ENCODE data around the gene NSRP1. TPM values are rescaled to one million over a fixed set of nuclear protein-coding genes. Genes with fewer than 3 reads are reported as not detected.

NSRP1 gene
- total and polyA plus RNA-seq, 2 of the 13 experiments (the other 11 are each of a cell fraction or from before 2014, with no cell fraction given): 7.0 to 14.3 TPM

DNA sequence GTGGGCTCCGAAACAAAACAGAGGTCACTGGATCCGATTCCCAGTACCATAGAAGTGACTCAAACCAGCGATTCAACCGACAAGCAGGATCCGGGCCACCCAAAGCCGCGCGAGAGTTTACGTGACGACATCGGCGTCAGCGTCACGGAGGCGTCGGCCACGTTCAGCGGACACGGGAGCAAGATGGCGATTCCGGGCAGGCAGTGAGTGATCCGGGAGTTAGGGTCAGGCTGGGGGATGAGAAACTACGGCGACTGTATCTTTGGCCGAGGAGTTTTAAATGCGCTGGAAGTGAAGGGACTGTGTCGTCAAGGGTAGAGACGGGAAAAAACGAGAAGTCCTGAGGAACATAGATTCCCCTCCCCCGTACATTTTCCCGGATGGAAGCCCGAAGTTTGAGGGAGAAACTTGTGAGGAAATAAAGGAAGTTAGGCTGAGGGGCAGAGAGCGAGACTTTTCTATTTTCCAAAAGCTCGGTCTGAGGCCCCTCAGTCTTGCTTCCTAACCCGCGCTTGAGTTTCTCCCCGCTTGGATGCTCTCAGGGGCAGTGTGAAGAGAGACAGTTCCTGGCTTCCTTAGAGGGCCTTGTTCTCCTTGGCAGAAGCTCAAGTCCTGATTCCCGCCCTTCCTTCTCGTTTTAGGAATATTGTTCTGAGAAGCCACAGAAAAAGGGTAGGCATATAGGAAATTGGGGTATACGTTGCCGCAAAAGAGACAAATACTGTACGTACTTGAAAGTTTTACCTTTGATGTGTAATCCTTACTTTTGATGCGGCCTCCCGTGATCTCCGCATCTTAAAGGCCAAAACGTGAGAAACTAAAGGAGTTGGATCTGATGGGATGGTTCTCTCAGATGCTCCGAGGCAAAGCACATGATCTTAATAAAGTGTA is at the start of gene NSRP1 (continued):
- TF ChIP-seq MAFG (CRISPR knock-in tag; IDR thresholded peaks at IDR 0.05) (no peak), ZNF644 (CRISPR knock-in tag; IDR thresholded peaks at IDR 0.05; ENCODE audit: low read depth) (peak; percentile 51), TEAD3 (CRISPR knock-in tag; optimal IDR thresholded peaks at IDR 0.05; ENCODE audit: borderline replicate concordance) (peak; percentile 77), EHMT2 (IDR thresholded peaks at IDR 0.05; ENCODE audit: borderline replicate concordance, low read depth, low read length) (no peak), SOX13 (IDR thresholded peaks at IDR 0.05) (peak; percentile 3; the same call in 1 of the 2 replicates), SOX13 (CRISPR knock-in tag; conservative IDR thresholded peaks at IDR 0.05 in 1 of 2, IDR thresholded peaks at IDR 0.05 in 1 of 2) (peak in 1 of 2 experiments; percentile 37; a peak in 2 of 4 replicates), ZNF337 (CRISPR knock-in tag; IDR thresholded peaks at IDR 0.05; ENCODE audit: borderline replicate concordance, low read depth) (no peak), ZBTB7A (CRISPR knock-in tag; IDR thresholded peaks at IDR 0.05) (no peak), KMT2A (CRISPR knock-in tag; IDR thresholded peaks at IDR 0.05) (peak; percentile 94), MATR3 (CRISPR knock-in tag; IDR thresholded peaks at IDR 0.05) (no peak), NFYC (CRISPR knock-in tag; IDR thresholded peaks at IDR 0.05) (0 out of 2 replicates have a peak, but pooled peaks have one; percentile 20), MED13 (CRISPR knock-in tag; IDR thresholded peaks at IDR 0.05) (no peak; the same call in 1 of the 2 replicates), ZNF33B (CRISPR knock-in tag; IDR thresholded peaks at IDR 0.05) (peak; percentile 73; the same call in 1 of the 2 replicates), CAMTA2 (CRISPR knock-in tag; IDR thresholded peaks at IDR 0.05; ENCODE audit: borderline replicate concordance) (no peak; the same call in 1 of the 2 replicates), ZNF430 (CRISPR knock-in tag; IDR thresholded peaks at IDR 0.05) (peak; percentile 74; the same call in 1 of the 2 replicates), LCORL (IDR thresholded peaks at IDR 0.05) (no peak), LCORL (CRISPR knock-in tag; IDR thresholded peaks at IDR 0.05) (peak; percentile 41; the same call in 1 of the 2 replicates), ZNF136 (CRISPR knock-in tag; IDR thresholded peaks at IDR 0.05; ENCODE audit: low read depth) (no peak), KLF15 (CRISPR knock-in tag; IDR thresholded peaks at IDR 0.05; ENCODE audit: borderline replicate concordance) (no peak), POLR2A (IDR thresholded peaks at IDR 0.05; ENCODE audit: insufficient read depth in 1 of 2, low read depth in 2 of 2, low read length in 2 of 2) (peak; percentile 97 to 98), ZBTB8A (CRISPR knock-in tag; IDR thresholded peaks at IDR 0.05; ENCODE audit: borderline replicate concordance, low read depth) (no peak), ADNP (CRISPR knock-in tag; IDR thresholded peaks at IDR 0.05) (no peak)
- TF ChIP-seq, protein P1, sequence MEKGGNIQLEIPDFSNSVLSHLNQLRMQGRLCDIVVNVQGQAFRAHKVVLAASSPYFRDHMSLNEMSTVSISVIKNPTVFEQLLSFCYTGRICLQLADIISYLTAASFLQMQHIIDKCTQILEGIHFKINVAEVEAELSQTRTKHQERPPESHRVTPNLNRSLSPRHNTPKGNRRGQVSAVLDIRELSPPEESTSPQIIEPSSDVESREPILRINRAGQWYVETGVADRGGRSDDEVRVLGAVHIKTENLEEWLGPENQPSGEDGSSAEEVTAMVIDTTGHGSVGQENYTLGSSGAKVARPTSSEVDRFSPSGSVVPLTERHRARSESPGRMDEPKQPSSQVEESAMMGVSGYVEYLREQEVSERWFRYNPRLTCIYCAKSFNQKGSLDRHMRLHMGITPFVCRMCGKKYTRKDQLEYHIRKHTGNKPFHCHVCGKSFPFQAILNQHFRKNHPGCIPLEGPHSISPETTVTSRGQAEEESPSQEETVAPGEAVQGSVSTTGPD (CRISPR knock-in tag; IDR thresholded peaks at IDR 0.05): no peak
- TF ChIP-seq, protein P2, sequence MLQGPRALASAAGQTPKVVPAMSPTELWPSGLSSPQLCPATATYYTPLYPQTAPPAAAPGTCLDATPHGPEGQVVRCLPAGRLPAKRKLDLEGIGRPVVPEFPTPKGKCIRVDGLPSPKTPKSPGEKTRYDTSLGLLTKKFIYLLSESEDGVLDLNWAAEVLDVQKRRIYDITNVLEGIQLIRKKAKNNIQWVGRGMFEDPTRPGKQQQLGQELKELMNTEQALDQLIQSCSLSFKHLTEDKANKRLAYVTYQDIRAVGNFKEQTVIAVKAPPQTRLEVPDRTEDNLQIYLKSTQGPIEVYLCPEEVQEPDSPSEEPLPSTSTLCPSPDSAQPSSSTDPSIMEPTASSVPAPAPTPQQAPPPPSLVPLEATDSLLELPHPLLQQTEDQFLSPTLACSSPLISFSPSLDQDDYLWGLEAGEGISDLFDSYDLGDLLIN (CRISPR knock-in tag; IDR thresholded peaks at IDR 0.05; ENCODE audit: borderline replicate concordance): no peak
- TF ChIP-seq, protein P3, sequence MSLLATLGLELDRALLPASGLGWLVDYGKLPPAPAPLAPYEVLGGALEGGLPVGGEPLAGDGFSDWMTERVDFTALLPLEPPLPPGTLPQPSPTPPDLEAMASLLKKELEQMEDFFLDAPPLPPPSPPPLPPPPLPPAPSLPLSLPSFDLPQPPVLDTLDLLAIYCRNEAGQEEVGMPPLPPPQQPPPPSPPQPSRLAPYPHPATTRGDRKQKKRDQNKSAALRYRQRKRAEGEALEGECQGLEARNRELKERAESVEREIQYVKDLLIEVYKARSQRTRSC (CRISPR knock-in tag; IDR thresholded peaks at IDR 0.05; ENCODE audit: low read depth): no peak
- TF ChIP-seq, protein P4, sequence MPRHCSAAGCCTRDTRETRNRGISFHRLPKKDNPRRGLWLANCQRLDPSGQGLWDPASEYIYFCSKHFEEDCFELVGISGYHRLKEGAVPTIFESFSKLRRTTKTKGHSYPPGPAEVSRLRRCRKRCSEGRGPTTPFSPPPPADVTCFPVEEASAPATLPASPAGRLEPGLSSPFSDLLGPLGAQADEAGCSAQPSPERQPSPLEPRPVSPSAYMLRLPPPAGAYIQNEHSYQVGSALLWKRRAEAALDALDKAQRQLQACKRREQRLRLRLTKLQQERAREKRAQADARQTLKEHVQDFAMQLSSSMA (CRISPR knock-in tag; IDR thresholded peaks at IDR 0.05): peak; percentile 89; the same call in 1 of the 2 replicates

Measured in HepG2 (cell line).